AG09319 (cell line): Measurements from ENCODE around the gene LSAMP.

ENCODE experiments used
- DNase-seq: peaks from one replicate; pipeline ENCODE4 v3.0.0-alpha.2; 2010; ENCODE audit warnings: low read depth; ENCODE audit errors: extremely low read depth
- CTCF ChIP-seq: IDR thresholded peaks from 2 replicates; pipeline ENCODE4 v1.5.1; 2011; ENCODE audit warnings: low read depth, mild to moderate bottlenecking, inconsistent platforms, low read length, moderate library complexity

LSAMP gene

GRCh38 chr3:116444819-116445310, 422 bp downstream of the LSAMP start:
- TF ChIP-seq CTCF: no peak
- no peak for DNase-seq

GRCh38 chr3:116444115-116444747, 1.1 kb downstream of the LSAMP start:
- DNase-seq: no peak
- TF ChIP-seq CTCF: no peak

GRCh38 chr3:116443191-116443661, 2.1 kb downstream of the LSAMP start:
- TF ChIP-seq CTCF: no peak
- no peak for DNase-seq

- no peak for DNase-seq
- no peak for TF ChIP-seq CTCF
Observed at GRCh38 chr3:116442331-116443021, 2.8 kb downstream of the LSAMP start.

GRCh38 chr3:116441652-116442051, 3.6 kb downstream of the LSAMP start:
- no peak for DNase-seq
- no peak for TF ChIP-seq CTCF

- no peak for TF ChIP-seq CTCF
- DNase-seq: no peak
Observed at GRCh38 chr3:116440196-116440595, 5.1 kb downstream of the LSAMP start.

GRCh38 chr3:116433552-116433951, 11.7 kb downstream of the LSAMP start:
- no peak for DNase-seq
- no peak for TF ChIP-seq CTCF
